Measurements from ENCODE around the gene CLCN3. TPM values are rescaled to one million over a fixed set of nuclear protein-coding genes. Genes with fewer than 3 reads are reported as not detected.
"Not testable (repeated sequence)": the region's sequence is repeated elsewhere in the genome, so short reads cannot be mapped to it uniquely, and the experiment has no call there.

CLCN3 gene
- 10 to 100 TPM; 20.6 to 44.6 (median 30.8) TPM for polyA plus RNA-seq (ENCODE audit: insufficient read length in 10 of 10)
- long read RNA-seq, donor 1, full-length matches to known transcripts = 1 of 1 reads
- long read RNA-seq, donor 1, partial matches to known transcripts = 0 of 1 reads
- long read RNA-seq, donor 1, other reads (novel, unspliced or antisense) = 0 of 1 reads
- long read RNA-seq, donor 2, full-length matches to known transcripts = 5 of 5 reads
- long read RNA-seq, donor 2, partial matches to known transcripts = 0 of 5 reads
- long read RNA-seq, donor 2, other reads (novel, unspliced or antisense) = 0 of 5 reads
- long read RNA-seq, donor 3 = 0 reads
- long read RNA-seq, donor 4, full-length matches to known transcripts = 2 of 14 reads
- long read RNA-seq, donor 4, partial matches to known transcripts = 12 of 14 reads
- long read RNA-seq, donor 4, other reads (novel, unspliced or antisense) = 0 of 14 reads
- long read RNA-seq, donor 5, partial matches to known transcripts = 5 of 5 reads
- long read RNA-seq, donor 5, other reads (novel, unspliced or antisense) = 0 of 5 reads
- long read RNA-seq, donor 6, full-length matches to known transcripts = 1 of 11 reads
- long read RNA-seq, donor 6, partial matches to known transcripts = 10 of 11 reads
- long read RNA-seq, donor 6, other reads (novel, unspliced or antisense) = 0 of 11 reads
- long read RNA-seq, donor 7, full-length matches to known transcripts = 2 of 7 reads
- long read RNA-seq, donor 7, partial matches to known transcripts = 5 of 7 reads
- long read RNA-seq, donor 7, other reads (novel, unspliced or antisense) = 0 of 7 reads
- long read RNA-seq, donor 8, full-length matches to known transcripts = 2 of 2 reads
- long read RNA-seq, donor 8, partial matches to known transcripts = 0 of 2 reads
- long read RNA-seq, donor 8, other reads (novel, unspliced or antisense) = 0 of 2 reads
- long read RNA-seq, donor 9, full-length matches to known transcripts = 1 of 1 reads
- long read RNA-seq, donor 9, partial matches to known transcripts = 0 of 1 reads
- long read RNA-seq, donor 9, other reads (novel, unspliced or antisense) = 0 of 1 reads

- DNase-seq = peak; percentile 97 to 100 (median 99)
These were observed at the start of gene CLCN3 for GRCh38 chr4:169619958-169620879. TSS of gene CLCN3 (plus strand) at chr4:169620578. CDS start at chr4:169635929, 15,351 bp downstream.

GRCh38 chr4:169571012-169571411 is 49.4 kb upstream of the CLCN3 start:
- DNase-seq = not testable (repeated sequence)

- no peak for DNase-seq
These were observed 48.9 kb upstream of the CLCN3 start for GRCh38 chr4:169571435-169571834.

GRCh38 chr4:169573889-169574288 is 46.5 kb upstream of the CLCN3 start:
- DNase-seq = no peak

- no peak for DNase-seq
These were observed 38.2 kb upstream of the CLCN3 start for GRCh38 chr4:169582203-169582602.

- no peak for DNase-seq
These were observed 37.7 kb upstream of the CLCN3 start for GRCh38 chr4:169582706-169583105.

GRCh38 chr4:169583563-169583962 is 36.8 kb upstream of the CLCN3 start:
- DNase-seq = peak in 1 of 3 donors; percentile 34

- no peak for DNase-seq
These were observed 27.3 kb upstream of the CLCN3 start for GRCh38 chr4:169593050-169593560.

- no peak for DNase-seq
These were observed 25.7 kb upstream of the CLCN3 start for GRCh38 chr4:169594560-169595195.

- DNase-seq = no peak
These were observed 19.2 kb upstream of the CLCN3 start for GRCh38 chr4:169601016-169601771.

GRCh38 chr4:169603312-169603711 is 17.1 kb upstream of the CLCN3 start:
- no peak for DNase-seq

GRCh38 chr4:169604131-169604900 is 16.1 kb upstream of the CLCN3 start:
- no peak for DNase-seq

- no peak for DNase-seq
These were observed 15.5 kb upstream of the CLCN3 start for GRCh38 chr4:169604903-169605331.

- DNase-seq = peak in 1 of 3 donors; percentile 29
These were observed 9.2 kb upstream of the CLCN3 start for GRCh38 chr4:169611157-169611556.

- peak; percentile 84 to 97 (median 95) for DNase-seq
These were observed 8.1 kb upstream of the CLCN3 start, which contains the start of gene NEK1 for GRCh38 chr4:169611991-169612870. TSS of gene NEK1 (minus strand) at chr4:169612583. CDS start at chr4:169602630, 9,953 bp downstream.

GRCh38 chr4:169612871-169613859 is 7.2 kb upstream of the CLCN3 start:
- DNase-seq = peak; percentile 73 to 86 (median 76)

Measured in muscle of back (tissue), 13 donors.